ENCODE results near the gene RPS18. TPM values are rescaled to one million over a fixed set of nuclear protein-coding genes. Genes with fewer than 3 reads are reported as not detected.
"Not testable (repeated sequence)": the region's sequence is repeated elsewhere in the genome, so short reads cannot be mapped to it uniquely, and the experiment has no call there.

The RPS18 gene
- total RNA-seq, 1 donor from 2014 or later: 2,061 TPM

DNA sequence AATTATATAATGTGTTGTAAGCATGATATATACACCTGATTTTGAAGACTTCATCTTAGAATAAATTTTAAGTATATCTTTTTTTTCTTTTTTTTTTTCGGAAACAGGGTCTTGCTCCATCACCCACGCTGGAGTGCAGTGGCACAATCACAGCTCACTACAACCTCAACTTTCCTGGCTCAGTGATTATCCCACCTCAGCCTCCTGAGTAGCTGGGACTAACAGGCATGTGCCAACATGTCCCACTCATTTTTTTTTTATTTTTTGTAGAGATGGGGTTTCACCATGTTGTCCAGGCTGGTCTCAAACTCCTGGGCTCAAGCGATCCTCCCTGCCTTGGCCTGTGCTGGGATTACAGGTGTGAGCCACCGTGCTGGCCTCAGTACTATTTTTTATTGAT lies 17.3 kb upstream of the RPS18 start:
- Histone ChIP-seq H3K9me3 (ENCODE audit: insufficient read depth, low read depth, low read length) (no peaks in the 10 kb centered on the region), H3K27ac (ENCODE audit: low read depth, low read length) (no peak overlapping the region), H3K4me3 (ENCODE audit: insufficient read depth, low read depth, low read length) (no peak overlapping the region), H3K36me3 (ENCODE audit: insufficient read depth, low read length) (peaks cover 9% of the 10 kb centered on the region), H4K20me1 (ENCODE audit: insufficient read depth, low read length) (peaks cover 3% of the 10 kb centered on the region), H3K27me3 (ENCODE audit: insufficient read depth, low read length) (no peaks in the 10 kb centered on the region), H3K9ac (ENCODE audit: low read length) (no peak overlapping the region), H2AFZ (ENCODE audit: low read depth, low read length) (no peak overlapping the region), H3K4me1 (ENCODE audit: insufficient read depth, low read length) (peaks cover 16% of the 10 kb centered on the region), H3K79me2 (ENCODE audit: insufficient read depth, low read length) (no peaks in the 10 kb centered on the region), H3K4me2 (ENCODE audit: low read length) (no peak overlapping the region)
- DNase-seq (ENCODE audit: low read depth): no peak
- no peak for FAIRE-seq
- Mint-ChIP-seq H3K27me3 (ENCODE audit: low read depth, unreplicated experiment) (no peaks in the 10 kb centered on the region), H3K27ac (ENCODE audit: unreplicated experiment) (no peak overlapping the region), H3K9me3 (ENCODE audit: unreplicated experiment) (peaks cover 4% of the 10 kb centered on the region), H3K4me1 (ENCODE audit: low read depth, unreplicated experiment) (peaks cover 26% of the 10 kb centered on the region), H3K4me3 (ENCODE audit: unreplicated experiment) (no peak overlapping the region), H3K36me3 (ENCODE audit: low read depth, unreplicated experiment) (peaks cover 10% of the 10 kb centered on the region)
- no peak for TF ChIP-seq EZH2 (IDR thresholded peaks at IDR 0.05; ENCODE audit: insufficient read depth, low read length)
- TF ChIP-seq, protein P1, sequence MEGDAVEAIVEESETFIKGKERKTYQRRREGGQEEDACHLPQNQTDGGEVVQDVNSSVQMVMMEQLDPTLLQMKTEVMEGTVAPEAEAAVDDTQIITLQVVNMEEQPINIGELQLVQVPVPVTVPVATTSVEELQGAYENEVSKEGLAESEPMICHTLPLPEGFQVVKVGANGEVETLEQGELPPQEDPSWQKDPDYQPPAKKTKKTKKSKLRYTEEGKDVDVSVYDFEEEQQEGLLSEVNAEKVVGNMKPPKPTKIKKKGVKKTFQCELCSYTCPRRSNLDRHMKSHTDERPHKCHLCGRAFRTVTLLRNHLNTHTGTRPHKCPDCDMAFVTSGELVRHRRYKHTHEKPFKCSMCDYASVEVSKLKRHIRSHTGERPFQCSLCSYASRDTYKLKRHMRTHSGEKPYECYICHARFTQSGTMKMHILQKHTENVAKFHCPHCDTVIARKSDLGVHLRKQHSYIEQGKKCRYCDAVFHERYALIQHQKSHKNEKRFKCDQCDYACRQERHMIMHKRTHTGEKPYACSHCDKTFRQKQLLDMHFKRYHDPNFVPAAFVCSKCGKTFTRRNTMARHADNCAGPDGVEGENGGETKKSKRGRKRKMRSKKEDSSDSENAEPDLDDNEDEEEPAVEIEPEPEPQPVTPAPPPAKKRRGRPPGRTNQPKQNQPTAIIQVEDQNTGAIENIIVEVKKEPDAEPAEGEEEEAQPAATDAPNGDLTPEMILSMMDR (IDR thresholded peaks at IDR 0.05; ENCODE audit: insufficient read depth, low read depth, low read length): no peak

DNA sequence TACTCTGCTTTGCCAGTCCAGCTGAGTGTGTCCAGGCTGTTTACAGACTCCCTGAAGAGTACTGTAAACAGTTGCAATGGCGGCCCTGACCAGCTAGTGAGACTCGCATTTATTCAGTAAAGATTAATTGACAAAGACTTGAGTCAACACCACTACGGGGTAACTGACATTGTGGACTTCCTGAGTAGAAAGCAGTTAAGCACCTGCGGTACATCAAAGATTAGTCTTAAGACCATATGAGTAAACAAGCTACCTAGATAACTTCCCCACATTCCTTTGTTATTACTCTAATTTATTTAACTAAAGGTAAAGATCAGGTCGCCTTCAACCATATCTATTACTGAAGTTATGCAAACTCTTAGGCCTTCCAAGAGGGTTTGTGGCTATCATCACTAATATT lies 12.8 kb upstream of the RPS18 start:
- Mint-ChIP-seq H3K4me1 (ENCODE audit: low read depth, unreplicated experiment) (peaks cover 2% of the 10 kb centered on the region), H3K36me3 (ENCODE audit: low read depth, unreplicated experiment) (peaks cover 12% of the 10 kb centered on the region), H3K4me3 (ENCODE audit: unreplicated experiment) (no peak overlapping the region), H3K27me3 (ENCODE audit: low read depth, unreplicated experiment) (no peaks in the 10 kb centered on the region), H3K27ac (ENCODE audit: unreplicated experiment) (no peak overlapping the region), H3K9me3 (ENCODE audit: unreplicated experiment) (no peaks in the 10 kb centered on the region)
- Histone ChIP-seq H3K79me2 (ENCODE audit: insufficient read depth, low read length) (no peaks in the 10 kb centered on the region), H4K20me1 (ENCODE audit: insufficient read depth, low read length) (no peaks in the 10 kb centered on the region), H3K27me3 (ENCODE audit: insufficient read depth, low read length) (no peaks in the 10 kb centered on the region), H3K36me3 (ENCODE audit: insufficient read depth, low read length) (peaks cover 12% of the 10 kb centered on the region), H3K4me1 (ENCODE audit: insufficient read depth, low read length) (peaks cover 5% of the 10 kb centered on the region), H3K9ac (ENCODE audit: low read length) (no peak overlapping the region), H3K27ac (ENCODE audit: low read depth, low read length) (no peak overlapping the region), H3K4me3 (ENCODE audit: insufficient read depth, low read depth, low read length) (no peak overlapping the region), H3K4me2 (ENCODE audit: low read length) (no peak overlapping the region), H2AFZ (ENCODE audit: low read depth, low read length) (no peak overlapping the region), H3K9me3 (ENCODE audit: insufficient read depth, low read depth, low read length) (no peaks in the 10 kb centered on the region)
- DNase-seq (ENCODE audit: low read depth): no peak
- no peak for FAIRE-seq
- TF ChIP-seq, protein P1 (IDR thresholded peaks at IDR 0.05; ENCODE audit: insufficient read depth, low read depth, low read length): no peak
- no peak for TF ChIP-seq EZH2 (IDR thresholded peaks at IDR 0.05; ENCODE audit: insufficient read depth, low read length)

DNA sequence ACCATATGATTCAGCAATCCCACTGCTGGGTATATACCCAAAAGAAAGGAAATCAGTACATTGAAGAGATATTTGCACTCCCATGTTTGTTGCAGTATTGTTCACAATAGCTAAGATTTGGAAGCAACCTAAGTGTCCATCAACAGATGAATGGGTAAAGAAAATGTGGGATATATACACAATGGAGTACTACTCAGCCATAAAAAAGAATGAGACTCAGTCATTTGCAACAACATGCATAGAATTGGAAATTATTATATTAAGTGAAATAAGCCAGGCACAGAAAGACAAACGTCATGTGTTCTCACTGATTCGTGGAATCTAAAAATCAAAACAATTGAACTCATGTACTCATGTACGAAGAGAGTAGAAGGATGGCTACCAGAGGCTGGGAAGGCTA lies 9.4 kb upstream of the RPS18 start:
- DNase-seq (ENCODE audit: low read depth); H3K9me3 Mint-ChIP-seq (ENCODE audit: unreplicated experiment); H3K27ac Mint-ChIP-seq (ENCODE audit: unreplicated experiment); H3K9me3 ChIP-seq (ENCODE audit: insufficient read depth, low read depth, low read length); H3K4me1 ChIP-seq (ENCODE audit: insufficient read depth, low read length); H3K4me2 ChIP-seq (ENCODE audit: low read length); H4K20me1 ChIP-seq (ENCODE audit: insufficient read depth, low read length); H3K4me3 Mint-ChIP-seq (ENCODE audit: unreplicated experiment); H3K79me2 ChIP-seq (ENCODE audit: insufficient read depth, low read length); H3K27me3 Mint-ChIP-seq (ENCODE audit: low read depth, unreplicated experiment); H3K9ac ChIP-seq (ENCODE audit: low read length); H3K4me1 Mint-ChIP-seq (ENCODE audit: low read depth, unreplicated experiment); H3K27me3 ChIP-seq (ENCODE audit: insufficient read depth, low read length); H3K4me3 ChIP-seq (ENCODE audit: insufficient read depth, low read depth, low read length); H2AFZ ChIP-seq (ENCODE audit: low read depth, low read length); H3K27ac ChIP-seq (ENCODE audit: low read depth, low read length); FAIRE-seq: not testable (repeated sequence)
- peaks cover 16% of the 10 kb centered on the region for H3K36me3 ChIP-seq (ENCODE audit: insufficient read depth, low read length)
- peaks cover 22% of the 10 kb centered on the region for H3K36me3 Mint-ChIP-seq (ENCODE audit: low read depth, unreplicated experiment)
